SK-N-SH treated with all-trans-retinoic acid at 6 μM for 48 hours (cell line): ENCODE data around the gene ABI3BP.

ENCODE experiments used
- ATAC-seq: fragments of 200-7000 bp; cut with Tn5 transposase; 3 replicates; pipeline ENCODE4 v1.9.1; 2020; ENCODE audit warnings: mild to moderate bottlenecking, moderate library complexity
- ARNTL ChIP-seq: fragments of 450-650 bp; formaldehyde crosslinking; IDR thresholded peaks from 2 replicates; pipeline ENCODE4 v1.5.0; 2020; ENCODE audit warnings: low read depth, mild to moderate bottlenecking, moderate library complexity, borderline replicate concordance
- BACH2 ChIP-seq: fragments of 250-450 bp; sonication (Bioruptor Pico); IDR thresholded peaks from 2 replicates; pipeline ENCODE4 v1.9.0; 2021; ENCODE audit warnings: mild to moderate bottlenecking, borderline replicate concordance
- CSDC2 ChIP-seq: fragments of 250-450 bp; sonication (Bioruptor Pico); IDR thresholded peaks from 2 replicates; pipeline ENCODE4 v1.5.0; 2020; ENCODE audit warnings: mild to moderate bottlenecking, moderate library complexity
- CSRNP3 ChIP-seq: fragments of 250-450 bp; sonication (Bioruptor Pico); IDR thresholded peaks from 2 replicates; pipeline ENCODE4 v1.5.1; 2021; ENCODE audit warnings: mild to moderate bottlenecking, moderate library complexity
- ESRRG ChIP-seq: fragments of 250-450 bp; sonication (Bioruptor Pico); IDR thresholded peaks from 2 replicates; pipeline ENCODE4 v1.6.1; 2021; ENCODE audit warnings: mild to moderate bottlenecking
- GLIS3 ChIP-seq: fragments of 250-450 bp; sonication (Bioruptor Pico); IDR thresholded peaks from 2 replicates; pipeline ENCODE4 v1.5.0; 2020; ENCODE audit warnings: mild to moderate bottlenecking, moderate library complexity
- ISL1 ChIP-seq: fragments of 250-450 bp; sonication (Bioruptor Pico); IDR thresholded peaks from 2 replicates; pipeline ENCODE4 v2.1.2; 2022; ENCODE audit warnings: mild to moderate bottlenecking, moderate library complexity
- OSR1 ChIP-seq: fragments of 250-450 bp; sonication (Bioruptor Pico); IDR thresholded peaks from 2 replicates; pipeline ENCODE4 v1.8.0; 2022; ENCODE audit warnings: moderate library complexity, mild to moderate bottlenecking, inconsistent platforms
- PATZ1 ChIP-seq: fragments of 250-450 bp; sonication (Bioruptor Pico); IDR thresholded peaks from 2 replicates; pipeline ENCODE4 v1.8.0; 2020; ENCODE audit warnings: mild to moderate bottlenecking, moderate library complexity, borderline replicate concordance
- PPARA ChIP-seq: fragments of 250-450 bp; sonication (Bioruptor Pico); IDR thresholded peaks from 2 replicates; pipeline ENCODE4 v1.5.0; 2020; ENCODE audit warnings: mild to moderate bottlenecking, borderline replicate concordance
- RARB ChIP-seq: fragments of 250-450 bp; sonication (Bioruptor Pico); IDR thresholded peaks from 2 replicates; pipeline ENCODE4 v1.8.0; 2021; ENCODE audit warnings: mild to moderate bottlenecking, moderate library complexity
- SNAI2 ChIP-seq: fragments of 250-450 bp; sonication (Bioruptor Pico); IDR thresholded peaks from 2 replicates; pipeline ENCODE4 v1.5.0; 2020; ENCODE audit warnings: mild to moderate bottlenecking, moderate library complexity
- TCF4 ChIP-seq: fragments of 250-450 bp; sonication (Bioruptor Pico); IDR thresholded peaks from 2 replicates; pipeline ENCODE4 v1.8.0; 2021; ENCODE audit warnings: mild to moderate bottlenecking, moderate library complexity, borderline replicate concordance
- TOX ChIP-seq: fragments of 250-450 bp; sonication (Bioruptor Pico); IDR thresholded peaks from 2 replicates; pipeline ENCODE4 v1.8.0; 2021; ENCODE audit warnings: mild to moderate bottlenecking, moderate library complexity, borderline replicate concordance
- TSHZ2 ChIP-seq: fragments of 250-450 bp; sonication (Bioruptor Pico); IDR thresholded peaks from 2 replicates; pipeline ENCODE4 v1.5.0; 2020; ENCODE audit warnings: mild to moderate bottlenecking, moderate library complexity
- ZC3H10 ChIP-seq: fragments of 250-450 bp; sonication (Bioruptor Pico); IDR thresholded peaks from 2 replicates; pipeline ENCODE4 v1.5.1; 2021; ENCODE audit warnings: mild to moderate bottlenecking, moderate library complexity
- ZFP3 ChIP-seq: fragments of 250-450 bp; sonication (Bioruptor Pico); IDR thresholded peaks from 2 replicates; pipeline ENCODE4 v1.5.0; 2020; ENCODE audit warnings: mild to moderate bottlenecking, moderate library complexity
- ZFP30 ChIP-seq: fragments of 450-650 bp; formaldehyde crosslinking; IDR thresholded peaks from 2 replicates; pipeline ENCODE4 v1.5.0; 2022; ENCODE audit warnings: mild to moderate bottlenecking, moderate library complexity
- ZNF565 ChIP-seq: fragments of 450-650 bp; formaldehyde crosslinking; conservative IDR thresholded peaks from 2 replicates; pipeline ENCODE4 v1.5.0; 2020; ENCODE audit warnings: low read depth, mild to moderate bottlenecking, moderate library complexity
- ZNF8 ChIP-seq: fragments of 450-650 bp; formaldehyde crosslinking; IDR thresholded peaks from 2 replicates; pipeline ENCODE4 v1.5.0; 2020; ENCODE audit warnings: mild to moderate bottlenecking, moderate library complexity

ABI3BP gene

GRCh38 chr3:100865442-100865841 is 127.8 kb downstream of the ABI3BP start (continued):
- TF ChIP-seq BACH2, result no peak
- TF ChIP-seq SNAI2 (CRISPR knock-in tag), result no peak
- TF ChIP-seq ARNTL (CRISPR knock-in tag), result no peak
- no peak for TF ChIP-seq TOX (CRISPR knock-in tag)
- TF ChIP-seq ZNF8 (CRISPR knock-in tag), result no peak
- TF ChIP-seq CSRNP3 (CRISPR knock-in tag), result no peak
- TF ChIP-seq ESRRG (CRISPR knock-in tag), result no peak
- TF ChIP-seq PPARA, result no peak
- TF ChIP-seq GLIS3, result no peak
- TF ChIP-seq CSDC2 (CRISPR knock-in tag), result no peak

- TF ChIP-seq TOX (CRISPR knock-in tag), result no peak
- TF ChIP-seq CSDC2 (CRISPR knock-in tag), result no peak
- no peak for TF ChIP-seq TSHZ2 (CRISPR knock-in tag)
- TF ChIP-seq ZNF8 (CRISPR knock-in tag), result no peak
- no peak for TF ChIP-seq SNAI2 (CRISPR knock-in tag)
- no peak for TF ChIP-seq CSRNP3 (CRISPR knock-in tag)
- TF ChIP-seq ZNF565 (CRISPR knock-in tag), result no peak
- TF ChIP-seq, all 23 proteins: peak for 0
- ATAC-seq, result no peak
These were observed 128.6 kb downstream of the ABI3BP start for GRCh38 chr3:100864471-100865250.

- TF ChIP-seq ZNF8 (CRISPR knock-in tag) (no peak), CSDC2 (CRISPR knock-in tag) (no peak), ZFP30 (CRISPR knock-in tag) (no peak), PPARA (no peak), TOX (CRISPR knock-in tag) (no peak), ZC3H10 (CRISPR knock-in tag) (no peak), OSR1 (no peak), GLIS3 (no peak), ESRRG (CRISPR knock-in tag) (no peak), ISL1 (CRISPR knock-in tag) (no peak), RARB (CRISPR knock-in tag) (no peak), TSHZ2 (CRISPR knock-in tag) (no peak), ZFP3 (no peak), CSRNP3 (CRISPR knock-in tag) (no peak), PATZ1 (CRISPR knock-in tag) (no peak), TCF4 (CRISPR knock-in tag) (no peak), BACH2 (no peak)
- no peak for ATAC-seq
These were observed 135.4 kb downstream of the ABI3BP start for GRCh38 chr3:100857863-100858262.
